Dendritic cell treated with granulocyte-macrophage colony-stimulating factor and Interleukin-4, amounts not matched to agents 40 ng/mL and 50 ng/mL, for 4 days (primary cell): ENCODE data around the gene PI16.
"Not testable (repeated sequence)": the region's sequence is repeated elsewhere in the genome, so short reads cannot be mapped to it uniquely, and the experiment has no call there.

Source experiments
- H3K27ac Mint-ChIP-seq: one replicate; pipeline ENCODE4 v1.8.0; 2022; ENCODE audit warnings: mild to moderate bottlenecking, mixed read lengths
- H3K27me3 Mint-ChIP-seq: one replicate; pipeline ENCODE4 v1.8.0; 2022; ENCODE audit warnings: mild to moderate bottlenecking, mixed read lengths
- H3K36me3 Mint-ChIP-seq: one replicate; pipeline ENCODE4 v1.8.0; 2022; ENCODE audit warnings: low read depth, mixed read lengths
- H3K4me1 Mint-ChIP-seq: one replicate; pipeline ENCODE4 v1.8.0; 2022; ENCODE audit warnings: low read depth, mixed read lengths
- H3K4me3 Mint-ChIP-seq: one replicate; pipeline ENCODE4 v1.8.0; 2022; ENCODE audit warnings: mild to moderate bottlenecking, moderate library complexity, mixed read lengths
- H3K9me3 Mint-ChIP-seq: one replicate; pipeline ENCODE4 v1.8.0; 2022; ENCODE audit warnings: mixed read lengths
- intact Hi-C: fragments of 100-400 bp; cut with micrococcal nuclease; formaldehyde crosslinking; loops from one replicate; pipeline ENCODE4 v1.15.0; 2022

PI16 gene

GRCh38 chr6:36938536-36938935 lies 16.0 kb upstream of the PI16 start:
- no peaks in the 10 kb centered on the region for H3K36me3 Mint-ChIP-seq
- peaks cover 23% of the 10 kb centered on the region for H3K27me3 Mint-ChIP-seq
- no peak overlapping the region for H3K4me3 Mint-ChIP-seq
- H3K4me1 Mint-ChIP-seq = no peaks in the 10 kb centered on the region
- intact Hi-C loops = no loop called here
- no peak overlapping the region for H3K27ac Mint-ChIP-seq
- no peaks in the 10 kb centered on the region for H3K9me3 Mint-ChIP-seq

- not testable (repeated sequence) for H3K27ac Mint-ChIP-seq, H3K4me3 Mint-ChIP-seq
Measured at GRCh38 chr6:36939005-36939404, 15.5 kb upstream of the PI16 start.

DNA sequence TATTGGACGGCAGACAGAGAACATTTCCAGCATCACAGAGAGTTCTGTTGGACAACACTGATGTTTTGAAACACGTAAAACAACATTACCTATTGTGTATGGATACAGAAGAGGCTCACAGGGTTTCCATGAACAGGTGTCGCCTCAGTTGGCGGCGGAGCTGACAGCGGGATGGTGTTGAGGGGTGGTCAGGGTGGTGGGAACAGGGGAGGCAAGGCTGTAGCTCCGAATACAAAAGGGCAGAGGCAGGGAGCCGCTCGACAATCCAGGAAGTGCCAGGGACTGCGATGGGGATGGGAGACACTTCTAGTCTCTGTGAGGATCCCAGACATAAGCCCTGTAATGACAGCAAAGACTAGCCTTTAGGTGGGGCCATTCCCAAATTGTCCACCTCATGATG lies 14.5 kb upstream of the PI16 start:
- Mint-ChIP-seq H3K4me1 (no peaks in the 10 kb centered on the region), H3K4me3 (no peak overlapping the region), H3K36me3 (no peaks in the 10 kb centered on the region), H3K27me3 (peaks cover 26% of the 10 kb centered on the region), H3K27ac (no peak overlapping the region), H3K9me3 (no peaks in the 10 kb centered on the region)
- intact Hi-C loops = no loop called here

More at GRCh38 chr6:36939005-36939404, 15.5 kb upstream of the PI16 start:
- peaks cover 24% of the 10 kb centered on the region for H3K27me3 Mint-ChIP-seq
- H3K4me1 Mint-ChIP-seq, H3K9me3 Mint-ChIP-seq, intact Hi-C loops, H3K36me3 Mint-ChIP-seq: not testable (repeated sequence)

DNA sequence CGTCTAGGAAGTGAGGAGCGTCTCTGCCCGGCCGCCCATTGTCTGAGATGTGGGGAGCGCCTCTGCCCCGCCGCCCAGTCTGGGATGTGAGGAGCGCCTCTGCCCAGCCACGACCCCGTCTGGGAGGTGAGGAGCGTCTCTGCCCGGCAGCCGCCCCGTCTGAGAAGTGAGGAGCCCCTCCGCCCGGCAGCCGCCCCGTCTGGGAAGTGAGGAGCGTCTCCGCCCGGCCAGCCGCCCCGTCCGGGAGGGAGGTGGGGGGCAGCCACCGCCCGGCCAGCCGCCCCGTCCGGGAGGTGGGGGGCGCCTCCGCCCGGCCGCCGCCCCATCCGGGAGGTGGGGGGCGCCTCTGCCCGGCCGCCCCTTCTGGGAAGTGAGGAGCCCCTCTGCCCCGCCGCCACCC lies 13.0 kb upstream of the PI16 start:
- intact Hi-C loops, H3K9me3 Mint-ChIP-seq, H3K36me3 Mint-ChIP-seq, H3K4me1 Mint-ChIP-seq, H3K4me3 Mint-ChIP-seq, H3K27ac Mint-ChIP-seq: not testable (repeated sequence)
- H3K27me3 Mint-ChIP-seq = peaks cover 19% of the 10 kb centered on the region

- H3K27me3 Mint-ChIP-seq = peaks cover 19% of the 10 kb centered on the region
- H3K4me3 Mint-ChIP-seq, H3K36me3 Mint-ChIP-seq, H3K4me1 Mint-ChIP-seq, H3K27ac Mint-ChIP-seq, intact Hi-C loops, H3K9me3 Mint-ChIP-seq: not testable (repeated sequence)
Measured at GRCh38 chr6:36942329-36942728, 12.2 kb upstream of the PI16 start.

GRCh38 chr6:36944650-36945049 lies 9.9 kb upstream of the PI16 start:
- H3K36me3 Mint-ChIP-seq = no peaks in the 10 kb centered on the region
- no peak overlapping the region for H3K4me3 Mint-ChIP-seq
- intact Hi-C loops = no loop called here
- H3K4me1 Mint-ChIP-seq = no peaks in the 10 kb centered on the region
- H3K27ac Mint-ChIP-seq = no peak overlapping the region
- H3K9me3 Mint-ChIP-seq = no peaks in the 10 kb centered on the region
- peaks cover 28% of the 10 kb centered on the region for H3K27me3 Mint-ChIP-seq

DNA sequence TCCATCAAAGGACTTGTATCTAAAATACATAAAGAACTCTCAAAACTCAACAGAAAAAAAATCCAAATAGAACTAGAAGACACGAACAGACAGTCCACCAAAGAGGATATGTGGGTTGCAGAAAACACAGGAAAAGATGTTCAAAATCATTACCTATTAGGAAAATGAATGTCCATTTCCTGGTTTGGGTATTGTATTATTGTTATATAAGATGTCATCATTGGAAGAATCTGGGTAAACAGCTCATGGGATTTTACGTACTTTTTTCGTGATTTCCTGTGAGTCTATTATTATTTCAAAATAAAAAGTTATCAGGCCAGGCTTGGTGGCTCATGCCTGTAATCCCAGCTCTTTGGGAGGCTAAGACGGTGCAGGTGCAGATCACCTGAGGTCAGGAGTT lies 9.2 kb upstream of the PI16 start:
- H3K9me3 Mint-ChIP-seq = no peaks in the 10 kb centered on the region
- H3K27ac Mint-ChIP-seq = no peak overlapping the region
- intact Hi-C loops = no loop called here
- no peaks in the 10 kb centered on the region for H3K4me1 Mint-ChIP-seq
- H3K36me3 Mint-ChIP-seq = no peaks in the 10 kb centered on the region
- H3K27me3 Mint-ChIP-seq = peaks cover 30% of the 10 kb centered on the region
- H3K4me3 Mint-ChIP-seq = no peak overlapping the region

DNA sequence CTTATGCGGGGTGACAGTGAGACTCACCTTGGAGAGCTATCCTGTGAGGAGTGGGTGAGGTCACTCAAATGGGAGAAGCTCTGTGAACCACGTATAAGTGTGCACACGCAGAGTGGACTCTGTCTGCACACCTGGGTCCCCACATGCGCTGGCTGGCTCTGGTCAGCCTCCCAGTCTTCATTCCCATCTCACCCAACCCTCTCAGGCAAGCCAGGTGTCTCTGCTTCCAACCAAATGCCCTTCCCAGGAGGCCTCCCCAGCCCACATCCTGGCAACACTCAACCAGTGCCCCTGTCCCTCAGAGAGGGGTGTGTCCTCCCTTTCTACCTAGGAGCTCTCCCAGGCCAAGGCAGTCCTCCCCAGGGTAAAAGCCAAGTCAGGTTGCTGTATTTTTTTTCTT lies 8.0 kb upstream of the PI16 start:
- H3K9me3 Mint-ChIP-seq = no peaks in the 10 kb centered on the region

GRCh38 chr6:36947570-36948351 lies 6.8 kb upstream of the PI16 start:
- Mint-ChIP-seq H3K4me3 (no peak overlapping the region), H3K27ac (no peak overlapping the region), H3K4me1 (no peaks in the 10 kb centered on the region), H3K9me3 (no peaks in the 10 kb centered on the region), H3K36me3 (no peaks in the 10 kb centered on the region), H3K27me3 (peaks cover 34% of the 10 kb centered on the region)
- intact Hi-C loops = no loop called here

More for the DNA sequence above, 8.0 kb upstream of the PI16 start:
- intact Hi-C loops = no loop called here
- H3K36me3 Mint-ChIP-seq = no peaks in the 10 kb centered on the region
- H3K27me3 Mint-ChIP-seq = peaks cover 34% of the 10 kb centered on the region
- no peak overlapping the region for H3K27ac Mint-ChIP-seq
- no peak overlapping the region for H3K4me3 Mint-ChIP-seq
- H3K4me1 Mint-ChIP-seq = no peaks in the 10 kb centered on the region

DNA sequence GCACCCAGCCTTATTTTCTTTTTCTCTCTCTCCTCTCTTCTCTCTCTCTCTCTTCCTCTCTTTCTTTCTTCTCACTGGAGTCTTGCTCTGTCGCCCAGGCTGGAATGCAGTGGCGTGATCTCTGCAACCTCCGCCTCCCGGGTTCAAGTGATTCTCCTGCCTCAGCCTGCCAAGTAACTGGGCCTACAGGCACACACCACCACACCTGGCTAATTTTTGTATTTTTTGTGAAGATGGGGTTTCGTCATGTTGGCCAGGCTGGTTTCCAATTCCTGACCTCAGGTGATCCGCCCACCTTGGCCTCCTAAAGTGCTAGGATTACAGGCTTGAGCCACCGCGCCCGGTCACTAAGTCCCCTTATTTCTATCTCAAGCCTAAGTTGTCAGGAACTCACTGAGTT lies 5.5 kb upstream of the PI16 start:
- H3K36me3 Mint-ChIP-seq, intact Hi-C loops, H3K4me1 Mint-ChIP-seq, H3K9me3 Mint-ChIP-seq, H3K4me3 Mint-ChIP-seq, H3K27ac Mint-ChIP-seq: not testable (repeated sequence)
- H3K27me3 Mint-ChIP-seq = peaks cover 35% of the 10 kb centered on the region

DNA sequence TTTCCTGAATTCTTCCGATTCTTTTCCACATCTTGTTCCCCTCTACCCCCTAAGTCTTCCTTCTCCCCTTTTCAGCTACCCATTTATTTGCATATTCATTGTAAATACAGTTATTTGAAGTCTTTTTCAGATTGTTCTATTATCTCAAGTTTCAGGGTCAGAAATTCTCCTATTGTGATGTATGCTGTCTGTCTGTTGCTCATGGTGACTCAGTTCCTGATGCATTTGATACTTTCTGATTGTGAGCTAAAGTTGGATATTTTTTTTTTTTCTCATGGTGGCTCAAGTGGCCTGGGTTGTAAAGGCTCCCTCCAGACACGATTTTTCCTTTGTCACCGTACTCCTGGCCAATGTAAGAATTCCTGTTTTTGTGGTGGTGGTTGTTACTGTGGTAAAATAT lies 4.9 kb upstream of the PI16 start:
- no peak overlapping the region for H3K4me3 Mint-ChIP-seq
- H3K27ac Mint-ChIP-seq = no peak overlapping the region
- no peaks in the 10 kb centered on the region for H3K36me3 Mint-ChIP-seq
- peaks cover 39% of the 10 kb centered on the region for H3K27me3 Mint-ChIP-seq
- no peaks in the 10 kb centered on the region for H3K9me3 Mint-ChIP-seq
- H3K4me1 Mint-ChIP-seq = peaks cover 7% of the 10 kb centered on the region
- intact Hi-C loops = no loop called here

- Mint-ChIP-seq H3K4me1 (peaks cover 14% of the 10 kb centered on the region), H3K36me3 (no peaks in the 10 kb centered on the region), H3K27ac (no peak overlapping the region), H3K9me3 (no peaks in the 10 kb centered on the region), H3K27me3 (peaks cover 69% of the 10 kb centered on the region), H3K4me3 (no peak overlapping the region)
- intact Hi-C loops = no loop called here
Measured at GRCh38 chr6:36953931-36954261, 642 bp upstream of the PI16 start.

GRCh38 chr6:36955136-36955535 lies 598 bp downstream of the PI16 start:
- H3K27ac Mint-ChIP-seq = no peak overlapping the region
- H3K9me3 Mint-ChIP-seq = no peaks in the 10 kb centered on the region
- intact Hi-C loops = no loop called here
- peaks cover 14% of the 10 kb centered on the region for H3K4me1 Mint-ChIP-seq
- peaks cover 57% of the 10 kb centered on the region for H3K27me3 Mint-ChIP-seq
- H3K36me3 Mint-ChIP-seq = no peaks in the 10 kb centered on the region
- no peak overlapping the region for H3K4me3 Mint-ChIP-seq

DNA sequence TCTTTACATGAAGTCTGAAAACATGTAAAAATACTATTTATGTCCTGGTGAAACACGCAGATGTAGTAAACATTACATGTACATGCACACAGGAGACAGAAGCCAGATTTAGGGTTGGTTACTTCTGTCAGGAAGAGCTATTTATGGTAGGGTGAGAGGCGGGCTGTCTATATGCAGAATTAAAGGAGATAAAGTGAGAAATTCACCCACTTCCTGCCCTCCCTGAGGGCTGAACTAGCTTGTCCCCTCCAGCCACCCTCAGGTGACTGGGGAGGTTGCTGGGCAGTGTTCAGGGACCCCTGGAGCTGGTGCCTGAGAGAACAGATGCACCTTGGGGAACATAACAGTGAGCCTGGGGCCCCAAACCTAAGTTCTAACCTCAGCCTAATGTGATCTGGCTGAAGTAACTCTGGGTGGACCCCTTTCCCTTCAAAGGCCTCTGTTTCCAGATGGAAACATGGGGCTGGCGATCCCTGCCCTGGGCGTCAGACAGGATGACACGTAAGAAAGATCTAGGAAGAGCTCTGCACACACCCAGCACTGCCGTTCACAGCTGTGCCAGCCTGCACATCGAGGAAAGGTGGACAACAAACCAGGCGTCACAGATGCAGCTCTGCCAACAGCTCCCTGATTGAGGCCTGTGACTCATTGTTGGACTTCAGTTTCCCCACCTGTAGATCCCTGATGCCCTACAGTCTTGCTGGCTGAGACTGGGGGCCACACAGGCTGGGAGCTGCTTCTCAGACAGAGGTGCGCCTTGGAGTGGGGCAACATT lies 1.3 kb downstream of the PI16 start:
- intact Hi-C loops = no loop called here
- peaks cover 14% of the 10 kb centered on the region for H3K4me1 Mint-ChIP-seq
- no peak overlapping the region for H3K27ac Mint-ChIP-seq
- H3K9me3 Mint-ChIP-seq = no peaks in the 10 kb centered on the region
- H3K27me3 Mint-ChIP-seq = peaks cover 57% of the 10 kb centered on the region
- no peak overlapping the region for H3K4me3 Mint-ChIP-seq
- H3K36me3 Mint-ChIP-seq = no peaks in the 10 kb centered on the region

GRCh38 chr6:36956446-36956820 lies 1.9 kb downstream of the PI16 start:
- Mint-ChIP-seq H3K36me3 (no peaks in the 10 kb centered on the region), H3K4me3 (no peak overlapping the region), H3K27ac (no peak overlapping the region), H3K4me1 (peaks cover 14% of the 10 kb centered on the region), H3K27me3 (peaks cover 58% of the 10 kb centered on the region), H3K9me3 (no peaks in the 10 kb centered on the region)
- intact Hi-C loops = no loop called here
